GM18870 (cell line): ENCODE data around the gene B4GALT2.

Source experiments
- ATAC-seq: cut with Tn5 transposase; IDR thresholded peaks from one replicate; pipeline ENCODE4 v1.9.1; 2021; ENCODE audit warnings: moderate library complexity; ENCODE audit not compliant: unreplicated experiment

The B4GALT2 gene

GRCh38 chr1:43969746-43970466 is 9.1 kb upstream of the B4GALT2 start, which contains the start of gene DPH2:
Gene DPH2 (plus strand): TSS chr1:43970010. CDS start chr1:43970176, 166 bp downstream.
- peak; percentile 73 for ATAC-seq

- ATAC-seq: no peak
These were observed 8.5 kb upstream of the B4GALT2 start for GRCh38 chr1:43970502-43970901.

- ATAC-seq: no peak
These were observed 8.1 kb upstream of the B4GALT2 start for GRCh38 chr1:43970911-43971310.

- no peak for ATAC-seq
These were observed 7.6 kb upstream of the B4GALT2 start for GRCh38 chr1:43971336-43971980.

- ATAC-seq: no peak
These were observed 5.0 kb upstream of the B4GALT2 start for GRCh38 chr1:43973981-43974442.

- peak; percentile 54 for ATAC-seq
These were observed 4.4 kb upstream of the B4GALT2 start, which contains the start of gene ATP6V0B for GRCh38 chr1:43974443-43975248. Gene ATP6V0B (plus strand): TSS chr1:43974960. CDS start chr1:43975041, 81 bp downstream.

GRCh38 chr1:43975249-43975961 is 3.6 kb upstream of the B4GALT2 start:
- no peak for ATAC-seq

- ATAC-seq: no peak
These were observed 3.0 kb upstream of the B4GALT2 start for GRCh38 chr1:43976045-43976444.

- no peak for ATAC-seq
These were observed 2.1 kb upstream of the B4GALT2 start for GRCh38 chr1:43976890-43977289.

GRCh38 chr1:43977376-43978263 is 1.4 kb upstream of the B4GALT2 start:
- no peak for ATAC-seq

GRCh38 chr1:43978264-43978550 is 803 bp upstream of the B4GALT2 start:
- ATAC-seq: no peak

- ATAC-seq: no peak
These were observed 184 bp downstream of the B4GALT2 start for GRCh38 chr1:43979261-43979527.

- no peak for ATAC-seq
These were observed 681 bp downstream of the B4GALT2 start for GRCh38 chr1:43979528-43980254.

- ATAC-seq: no peak
These were observed 1.5 kb downstream of the B4GALT2 start for GRCh38 chr1:43980255-43981134.

- ATAC-seq: no peak
These were observed 2.1 kb downstream of the B4GALT2 start for GRCh38 chr1:43981135-43981491.

- ATAC-seq: no peak
These were observed 2.6 kb downstream of the B4GALT2 start for GRCh38 chr1:43981636-43982035.

GRCh38 chr1:43982241-43982640 is 3.2 kb downstream of the B4GALT2 start:
- no peak for ATAC-seq

GRCh38 chr1:43982808-43983207 is 3.8 kb downstream of the B4GALT2 start:
- ATAC-seq: no peak
